GM12874 (cell line): ENCODE results near the gene TPX2.

Experiments
- TF ChIP-seq, protein P1 (sequence below): IDR thresholded peaks from 2 replicates; pipeline ENCODE4 v1.5.1; 2011; ENCODE audit warnings: low read depth, mild to moderate bottlenecking, control low read depth, low read length, moderate library complexity; ENCODE audit not compliant: insufficient read depth

The TPX2 gene

DNA sequence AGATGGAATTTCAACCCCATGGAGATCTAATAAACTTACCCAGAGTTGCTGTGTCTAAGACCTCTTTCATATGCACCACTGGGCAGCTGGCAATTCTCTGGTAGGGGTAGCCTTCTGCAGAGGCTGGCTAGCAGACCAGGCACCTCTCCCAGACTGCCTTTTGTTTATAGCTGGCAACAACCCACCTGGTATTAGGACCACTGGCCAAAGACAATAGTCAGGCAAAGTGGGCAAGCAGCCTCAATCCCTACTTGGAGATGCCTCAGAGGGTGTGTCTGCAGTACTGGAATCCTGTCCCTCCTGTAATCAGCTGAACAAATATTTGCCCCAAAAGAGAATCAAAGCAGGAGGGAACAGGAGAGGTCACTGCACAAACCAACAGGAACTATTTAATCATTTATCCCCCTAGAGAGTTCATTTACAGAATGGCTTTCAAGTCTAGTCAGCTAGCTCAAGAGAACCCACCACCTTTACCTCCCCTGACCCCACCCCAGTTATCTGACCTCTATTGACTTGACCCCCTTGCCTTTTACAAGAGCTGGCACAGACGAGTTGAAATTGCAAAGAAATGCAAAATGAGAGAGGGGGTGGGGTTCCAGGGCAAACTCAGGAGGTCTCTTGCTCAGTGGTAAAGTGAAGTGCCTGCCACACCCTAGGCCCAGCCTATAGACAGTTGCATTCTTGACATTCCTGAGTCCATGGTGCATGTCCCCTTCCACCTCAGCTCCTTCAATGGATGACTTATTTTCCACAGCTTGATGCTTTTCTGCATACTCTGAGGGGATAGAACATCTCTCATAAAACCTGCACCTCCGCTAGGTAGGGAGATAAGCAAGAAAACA, 19.2 kb upstream of the TPX2 start:
- TF ChIP-seq, protein P1, sequence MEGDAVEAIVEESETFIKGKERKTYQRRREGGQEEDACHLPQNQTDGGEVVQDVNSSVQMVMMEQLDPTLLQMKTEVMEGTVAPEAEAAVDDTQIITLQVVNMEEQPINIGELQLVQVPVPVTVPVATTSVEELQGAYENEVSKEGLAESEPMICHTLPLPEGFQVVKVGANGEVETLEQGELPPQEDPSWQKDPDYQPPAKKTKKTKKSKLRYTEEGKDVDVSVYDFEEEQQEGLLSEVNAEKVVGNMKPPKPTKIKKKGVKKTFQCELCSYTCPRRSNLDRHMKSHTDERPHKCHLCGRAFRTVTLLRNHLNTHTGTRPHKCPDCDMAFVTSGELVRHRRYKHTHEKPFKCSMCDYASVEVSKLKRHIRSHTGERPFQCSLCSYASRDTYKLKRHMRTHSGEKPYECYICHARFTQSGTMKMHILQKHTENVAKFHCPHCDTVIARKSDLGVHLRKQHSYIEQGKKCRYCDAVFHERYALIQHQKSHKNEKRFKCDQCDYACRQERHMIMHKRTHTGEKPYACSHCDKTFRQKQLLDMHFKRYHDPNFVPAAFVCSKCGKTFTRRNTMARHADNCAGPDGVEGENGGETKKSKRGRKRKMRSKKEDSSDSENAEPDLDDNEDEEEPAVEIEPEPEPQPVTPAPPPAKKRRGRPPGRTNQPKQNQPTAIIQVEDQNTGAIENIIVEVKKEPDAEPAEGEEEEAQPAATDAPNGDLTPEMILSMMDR, result no peak

DNA sequence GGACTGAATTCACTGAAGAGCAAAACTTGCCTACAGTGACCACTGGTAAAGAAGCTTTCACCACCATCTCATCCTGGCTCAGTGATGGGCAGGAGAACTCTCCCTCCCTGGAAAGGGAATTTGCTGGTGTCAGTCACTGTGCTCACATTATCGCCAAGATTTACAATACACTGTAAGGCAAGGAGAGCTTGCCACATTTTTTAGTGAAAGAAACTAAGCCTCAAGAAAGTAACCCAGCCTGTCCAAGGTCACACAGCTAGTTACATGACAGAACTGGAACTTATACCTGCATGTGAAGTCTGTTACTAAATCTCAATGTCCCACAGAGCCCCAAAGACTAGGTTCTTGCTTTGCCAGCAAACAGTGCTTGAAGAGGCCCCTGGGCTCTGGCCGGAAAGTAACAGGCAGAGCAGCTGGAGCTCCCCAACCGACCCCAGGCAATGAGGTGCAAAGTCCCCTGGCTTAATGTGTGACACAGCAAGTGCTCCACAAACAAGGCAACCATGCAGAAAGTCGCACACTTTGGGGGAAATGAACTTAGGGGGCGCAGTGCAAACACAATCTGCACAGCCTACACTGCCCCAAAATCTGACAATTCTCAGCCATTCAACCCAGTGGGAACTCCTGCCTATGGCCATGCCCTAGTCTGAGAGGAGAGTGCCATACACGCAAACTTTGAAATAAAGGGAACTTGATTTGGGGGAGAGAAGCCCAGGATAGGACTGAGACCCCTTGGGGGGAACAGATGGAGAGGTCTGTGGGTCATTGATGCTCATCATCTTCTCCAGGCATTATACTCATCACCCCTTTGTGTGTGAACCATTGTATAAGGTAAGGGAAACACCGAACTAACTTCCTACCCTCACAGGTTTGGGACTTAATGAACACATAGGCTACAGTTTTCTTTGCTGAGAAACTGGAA, 18.3 kb upstream of the TPX2 start:
- TF ChIP-seq, protein P1, result peak; percentile 40; the same call in 1 of the 2 replicates

DNA sequence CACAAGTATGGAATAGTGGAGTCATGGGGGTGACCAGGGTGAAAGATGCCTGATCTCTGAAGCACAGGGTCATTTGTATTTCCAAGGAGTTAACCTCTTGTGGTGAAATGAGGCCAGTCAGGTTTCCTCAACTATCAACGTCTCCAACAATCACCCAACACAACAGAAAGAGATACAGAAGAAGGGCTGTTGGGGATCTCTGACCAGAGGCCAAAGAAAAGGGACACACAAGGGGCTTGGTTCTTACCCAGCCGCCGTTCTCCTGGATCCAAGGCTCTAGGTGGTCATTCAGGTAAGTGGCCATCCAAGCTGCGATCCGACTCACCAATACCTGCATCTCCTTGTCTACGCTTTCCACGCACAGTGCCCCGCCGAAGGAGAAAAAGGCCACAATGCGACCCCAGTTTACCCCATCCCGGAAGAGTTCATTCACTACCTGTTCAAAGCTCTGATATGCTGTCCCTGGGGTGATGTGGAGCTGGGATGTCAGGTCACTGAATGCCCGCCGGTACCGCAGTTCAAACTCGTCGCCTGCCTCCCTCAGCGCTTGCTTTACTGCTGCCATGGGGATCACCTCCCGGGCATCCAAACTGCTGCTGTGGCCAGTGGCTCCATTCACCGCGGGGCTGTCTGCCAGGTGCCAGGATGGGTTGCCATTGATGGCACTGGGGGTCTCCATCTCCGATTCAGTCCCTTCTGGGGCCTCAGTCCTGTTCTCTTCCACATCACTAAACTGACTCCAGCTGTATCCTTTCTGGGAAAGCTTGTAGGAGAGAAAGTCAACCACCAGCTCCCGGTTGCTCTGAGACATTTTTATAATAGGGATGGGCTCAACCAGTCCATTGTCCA, 17.5 kb upstream of the TPX2 start:
- TF ChIP-seq, protein P1, result no peak

DNA sequence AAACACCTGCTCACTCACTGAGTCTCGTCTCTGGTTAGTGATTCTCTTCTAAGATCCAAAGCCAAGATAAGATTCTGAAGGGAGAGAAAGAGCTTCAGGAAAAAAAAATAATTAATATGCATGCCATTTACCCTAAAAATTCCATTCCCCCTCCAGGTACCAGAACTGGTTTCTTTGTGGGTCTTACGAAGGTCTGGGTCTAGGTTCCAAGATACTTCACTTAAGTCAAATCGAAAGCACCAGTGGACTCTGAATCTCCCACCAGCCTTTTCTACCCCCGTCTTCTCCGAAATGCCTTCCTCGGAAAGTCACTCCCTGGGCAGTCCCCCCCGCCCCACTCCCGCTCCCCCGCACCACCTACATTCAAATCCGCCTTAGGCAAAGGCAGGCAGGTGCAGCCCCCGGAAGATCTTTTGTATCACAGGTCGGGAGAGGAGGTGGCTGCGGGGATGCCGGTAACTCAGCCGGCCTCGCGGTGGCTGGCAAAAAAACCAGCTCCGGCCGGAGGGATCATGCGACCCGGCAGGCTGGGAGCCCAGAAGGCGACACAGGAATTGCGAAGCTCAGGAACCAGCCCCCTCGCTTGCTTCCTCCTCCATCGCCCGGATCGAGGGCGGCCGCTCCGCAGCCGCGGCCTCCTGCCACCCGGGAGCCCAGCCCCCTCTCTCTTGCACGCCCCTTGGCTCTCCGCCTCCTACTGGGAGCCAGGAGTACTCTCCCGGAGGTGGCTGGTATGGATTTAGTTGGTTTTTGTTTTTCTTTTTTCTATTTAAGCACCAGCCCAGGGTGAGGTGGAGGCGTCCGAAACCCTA, 16.6 kb upstream of the TPX2 start, which contains the start of gene BCL2L1:
BCL2L1 (minus strand) TSS at position 612 of the 812 bp plus-strand sequence. CDS start 650 bp downstream, outside the sequence.
- TF ChIP-seq, protein P1, result peak; percentile 51

DNA sequence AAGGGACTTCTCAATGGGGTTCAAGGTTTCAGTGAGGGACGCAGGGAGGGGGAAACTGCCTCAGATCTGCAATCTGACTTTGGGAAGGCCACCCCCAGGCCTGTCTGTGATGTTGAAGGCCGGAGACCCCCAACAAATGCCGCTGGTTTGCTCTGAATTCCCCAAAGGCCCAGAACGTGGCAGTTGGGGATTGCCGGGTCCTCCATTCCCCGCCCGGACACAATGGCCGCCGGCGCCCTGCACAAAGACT, 16.1 kb upstream of the TPX2 start:
- TF ChIP-seq, protein P1, result no peak

DNA sequence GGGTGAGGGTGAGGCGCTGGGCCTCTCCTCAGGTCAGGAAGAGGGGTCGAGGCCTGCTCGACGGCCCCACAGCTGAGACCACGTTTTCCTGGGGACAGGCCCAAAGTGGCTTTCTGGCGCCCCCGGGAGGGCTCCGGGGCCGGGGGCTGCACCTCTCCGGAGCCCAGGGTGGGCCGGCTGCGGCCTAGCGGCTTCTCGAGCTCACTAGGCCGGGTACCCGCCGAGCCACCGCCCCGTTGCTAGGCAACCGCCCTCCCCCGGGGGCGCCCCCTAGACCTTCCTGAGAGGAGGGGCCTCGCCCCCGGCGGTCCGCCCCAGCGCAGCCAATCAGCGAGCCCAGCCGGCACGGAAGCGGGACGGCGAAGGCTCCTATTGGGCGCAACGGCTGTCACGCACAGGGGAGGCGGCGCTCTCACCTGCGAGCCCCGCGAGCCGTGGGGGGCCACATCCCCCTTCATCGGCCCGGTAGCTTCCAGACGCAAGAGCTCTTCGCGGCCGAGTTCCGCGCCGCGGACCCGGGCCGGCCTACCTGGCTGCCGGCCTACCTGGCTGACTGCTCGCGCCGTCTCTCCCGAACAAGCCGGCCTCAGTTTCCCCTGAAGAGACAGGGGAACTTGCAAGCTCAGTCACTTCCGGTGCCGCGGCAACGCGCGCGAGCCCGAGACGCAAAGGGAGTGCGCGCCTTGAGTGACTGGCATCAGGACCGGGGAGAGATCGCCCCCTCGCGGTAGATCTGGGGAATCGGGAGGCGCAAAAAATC, 15.6 kb upstream of the TPX2 start:
- TF ChIP-seq, protein P1, result peak; percentile 87
